GM21515 (cell line): ENCODE results near the gene IFNAR2.
"Not testable (repeated sequence)": the region's sequence is repeated elsewhere in the genome, so short reads cannot be mapped to it uniquely, and the experiment has no call there.

Experiments
- ATAC-seq: cut with Tn5 transposase; IDR thresholded peaks from one replicate; pipeline ENCODE4 v1.9.1; 2021; ENCODE audit not compliant: unreplicated experiment

IFNAR2 gene

DNA sequence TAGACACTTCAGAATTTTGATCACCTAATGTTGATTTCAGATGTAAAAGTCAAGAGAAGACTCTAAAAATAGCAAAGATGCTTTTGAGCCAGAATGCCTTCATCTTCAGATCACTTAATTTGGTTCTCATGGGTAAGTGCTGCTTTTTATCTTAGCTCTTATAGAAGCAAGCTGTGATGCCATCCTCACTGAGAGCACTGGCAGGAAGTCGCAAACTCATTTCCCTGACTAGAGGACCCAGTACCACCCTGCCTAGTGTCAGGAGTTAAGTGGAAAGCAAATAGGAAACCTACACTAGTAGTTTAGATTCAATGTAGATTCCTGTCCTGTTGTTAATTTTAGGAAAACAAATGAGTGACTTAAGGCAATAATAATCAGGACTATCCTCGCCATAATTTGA, 12.1 kb downstream of the IFNAR2 start:
- no peak for ATAC-seq

DNA sequence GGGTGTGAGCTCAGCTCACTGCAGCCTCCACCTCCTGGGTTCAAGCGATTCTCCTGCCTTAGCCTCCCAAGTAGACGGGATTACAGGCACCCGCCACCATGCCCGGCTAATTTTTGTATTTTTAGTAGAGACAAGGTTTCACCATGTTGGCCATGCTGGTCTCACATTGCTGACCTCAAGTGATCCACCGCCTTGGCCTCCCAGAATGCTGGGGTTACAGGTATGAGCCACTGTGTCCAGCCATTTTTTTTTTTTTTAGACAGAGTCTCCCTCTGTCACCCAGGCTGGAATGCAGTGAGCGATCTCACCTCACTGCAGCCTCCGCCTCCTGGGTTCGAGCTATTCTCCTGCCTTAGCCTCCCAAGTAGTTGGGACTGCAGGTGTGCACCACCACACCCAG, 13.1 kb downstream of the IFNAR2 start:
- not testable (repeated sequence) for ATAC-seq

DNA sequence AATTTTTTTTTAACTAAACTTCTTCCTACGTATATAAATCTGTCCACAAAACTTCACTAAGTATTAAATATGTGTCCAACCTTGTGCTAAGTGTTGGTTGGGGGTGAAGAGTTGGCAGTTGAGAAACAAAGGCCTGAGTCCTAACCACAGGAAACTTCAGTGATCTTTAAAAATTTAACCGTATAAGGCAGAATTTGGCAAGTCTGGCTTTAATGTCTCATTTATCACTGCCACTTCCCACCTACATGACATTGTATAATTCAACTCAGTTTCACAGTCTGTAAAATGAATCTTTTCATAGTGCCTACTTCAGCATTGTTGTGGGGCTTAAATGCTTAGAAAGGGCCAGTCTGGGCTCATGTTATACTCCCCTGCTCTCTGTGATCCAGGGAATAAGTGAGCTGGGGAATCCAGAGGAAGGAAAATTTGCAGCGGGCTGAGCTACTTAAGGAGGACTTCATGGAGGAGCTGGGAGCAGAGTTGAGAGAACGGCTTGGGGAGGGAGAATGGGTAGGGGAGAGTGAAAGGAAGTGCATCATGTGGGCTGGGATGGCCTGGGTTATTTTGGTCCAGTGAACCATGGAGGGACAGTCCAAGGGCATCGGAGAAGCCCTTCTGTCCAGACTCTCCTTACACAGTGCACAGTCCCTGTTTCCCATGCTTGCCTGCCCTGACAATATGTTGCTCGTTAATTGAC, 14.5 kb downstream of the IFNAR2 start:
- no peak for ATAC-seq

DNA sequence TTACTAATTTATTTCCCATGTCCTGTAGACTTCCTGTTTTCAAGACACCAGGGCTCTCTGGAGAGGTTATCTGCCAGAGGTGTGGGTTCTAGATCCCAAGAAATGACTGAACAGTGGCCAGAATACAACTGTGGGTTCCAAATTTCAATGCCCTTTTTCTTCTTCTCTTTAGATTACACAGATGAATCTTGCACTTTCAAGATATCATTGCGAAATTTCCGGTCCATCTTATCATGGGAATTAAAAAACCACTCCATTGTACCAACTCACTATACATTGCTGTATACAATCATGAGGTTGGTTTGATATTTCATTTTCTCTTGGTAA, 15.0 kb downstream of the IFNAR2 start:
- ATAC-seq = no peak

DNA sequence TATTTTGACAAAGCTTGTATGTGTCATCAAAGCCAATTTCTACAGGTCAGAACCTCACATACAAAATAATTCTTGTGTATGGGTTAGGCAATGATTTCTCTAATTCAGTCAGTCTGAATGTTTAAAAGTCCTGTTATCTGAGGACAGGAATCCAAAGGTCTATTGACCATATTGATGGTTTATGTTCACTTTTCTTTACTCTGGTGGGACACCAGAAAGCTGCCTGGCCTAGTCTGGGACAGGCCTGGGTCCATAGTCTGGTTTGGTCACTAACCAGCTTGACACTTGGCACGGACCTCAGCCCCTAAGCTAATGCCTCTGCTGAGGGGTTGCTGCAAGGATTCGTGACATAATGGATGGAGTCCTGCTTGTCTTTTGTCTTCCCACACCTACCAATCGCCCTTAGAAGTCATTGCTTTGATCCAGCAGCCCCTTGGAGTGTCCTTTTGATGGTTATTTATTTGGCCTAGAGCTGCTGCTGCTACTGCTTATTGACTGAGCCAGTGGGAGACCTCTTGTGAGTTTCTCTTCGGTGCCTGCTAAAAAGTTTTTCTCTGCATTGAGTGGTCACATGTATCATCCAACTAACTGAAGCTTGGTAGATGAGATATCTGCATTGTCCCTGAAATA, 15.7 kb downstream of the IFNAR2 start:
- ATAC-seq = no peak

DNA sequence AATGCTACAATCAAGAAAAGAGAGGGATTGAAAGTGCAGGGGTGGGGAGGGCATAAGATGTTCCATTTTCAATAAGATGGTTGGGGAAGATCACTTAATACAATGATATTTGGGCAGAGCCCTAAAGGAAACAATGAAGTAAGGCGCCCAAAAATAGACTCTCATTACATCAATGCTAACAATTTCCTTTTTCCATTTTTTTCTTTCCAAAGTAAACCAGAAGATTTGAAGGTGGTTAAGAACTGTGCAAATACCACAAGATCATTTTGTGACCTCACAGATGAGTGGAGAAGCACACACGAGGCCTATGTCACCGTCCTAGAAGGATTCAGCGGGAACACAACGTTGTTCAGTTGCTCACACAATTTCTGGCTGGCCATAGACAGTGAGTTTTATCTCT, 16.8 kb downstream of the IFNAR2 start:
- no peak for ATAC-seq

DNA sequence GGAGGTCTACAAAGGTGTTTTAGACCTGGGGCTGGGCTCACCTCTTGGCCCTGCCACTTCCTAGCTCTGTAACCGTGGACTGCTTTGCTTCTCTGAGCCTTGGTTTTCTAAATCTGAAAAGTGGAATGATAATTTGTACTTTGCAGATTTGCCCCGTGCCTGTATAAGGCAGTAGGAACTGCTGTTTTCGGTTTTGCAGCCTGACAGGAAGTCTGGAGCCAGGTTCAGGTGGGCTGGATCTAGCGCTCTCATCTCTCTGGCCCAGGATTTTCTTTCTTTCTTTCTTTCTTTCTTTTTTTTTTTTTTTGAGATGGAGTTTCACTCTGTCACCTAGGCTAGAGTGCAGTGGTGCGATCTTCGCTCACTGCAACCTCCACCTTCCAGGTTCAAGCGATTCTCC, 17.2 kb downstream of the IFNAR2 start:
- no peak for ATAC-seq

DNA sequence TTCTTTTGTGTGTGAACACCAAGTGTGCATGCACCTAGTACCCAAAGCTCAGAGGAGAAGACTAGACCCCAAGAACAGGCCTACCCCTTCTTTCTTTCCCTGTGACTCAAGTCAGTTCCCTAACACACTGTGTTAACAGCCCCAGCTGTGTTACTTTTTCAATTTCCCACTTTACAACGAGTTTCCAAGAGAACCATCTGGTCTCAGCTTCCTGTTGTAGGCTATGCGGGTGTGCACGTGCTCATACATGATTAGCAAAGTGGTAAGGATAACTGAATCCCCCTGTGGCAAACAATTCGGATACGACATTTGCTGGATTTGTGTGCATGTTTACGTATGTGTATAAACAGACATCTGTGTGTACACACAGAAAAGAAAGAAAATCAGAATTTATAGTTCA, 17.9 kb downstream of the IFNAR2 start:
- ATAC-seq = no peak

DNA sequence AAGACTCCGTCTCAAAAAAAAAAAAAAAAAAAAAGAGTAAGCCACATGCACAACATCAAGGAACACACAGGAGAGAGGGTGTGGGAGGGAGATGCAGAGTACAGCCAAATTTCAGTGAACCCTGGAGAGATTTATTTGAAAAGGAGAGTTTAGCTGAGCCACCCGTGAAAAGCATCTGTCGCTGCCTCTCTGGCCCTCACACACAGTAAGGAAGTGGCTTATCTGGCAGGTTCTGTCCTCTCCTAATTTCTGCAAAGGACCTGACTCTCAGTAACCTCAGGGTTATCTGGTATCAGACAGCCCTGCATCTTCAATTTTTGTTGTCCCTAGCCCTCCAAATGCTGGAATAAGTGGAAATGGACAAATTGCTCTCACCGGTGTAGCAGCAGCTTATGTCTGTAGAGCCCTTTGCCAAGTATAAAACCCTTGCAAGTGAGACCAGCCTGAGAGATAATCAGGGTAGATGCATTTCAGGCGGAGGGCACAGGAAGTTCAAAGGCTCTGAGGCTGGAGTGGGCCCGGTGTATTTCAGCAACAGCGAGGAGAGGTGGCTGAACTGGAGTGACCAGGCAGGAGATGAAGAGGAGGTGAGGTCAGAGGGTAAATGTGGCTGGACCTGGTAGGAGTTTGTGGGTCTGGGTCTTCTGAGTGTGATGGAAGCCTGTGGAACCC, 19.7 kb downstream of the IFNAR2 start:
- no peak for ATAC-seq

DNA sequence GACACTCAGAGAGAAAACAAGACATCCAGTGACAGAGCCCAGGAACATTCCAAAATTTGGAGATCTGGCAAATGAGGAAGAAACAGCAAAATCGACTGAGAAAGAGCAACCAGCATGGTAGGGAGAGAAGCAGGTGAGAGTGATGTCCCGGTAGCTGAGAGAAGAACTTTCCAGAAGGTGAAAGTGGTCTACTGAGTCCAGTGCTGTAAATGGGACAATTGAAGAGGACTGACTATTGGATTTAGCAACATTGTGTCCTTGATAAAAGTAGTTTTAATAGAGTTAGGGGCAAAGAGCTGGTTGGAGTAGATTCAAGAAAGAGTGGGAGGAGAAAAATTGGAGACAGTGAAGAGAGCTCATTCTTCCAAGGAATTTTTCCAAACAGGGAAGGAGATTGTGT, 21.4 kb downstream of the IFNAR2 start:
- ATAC-seq = no peak

DNA sequence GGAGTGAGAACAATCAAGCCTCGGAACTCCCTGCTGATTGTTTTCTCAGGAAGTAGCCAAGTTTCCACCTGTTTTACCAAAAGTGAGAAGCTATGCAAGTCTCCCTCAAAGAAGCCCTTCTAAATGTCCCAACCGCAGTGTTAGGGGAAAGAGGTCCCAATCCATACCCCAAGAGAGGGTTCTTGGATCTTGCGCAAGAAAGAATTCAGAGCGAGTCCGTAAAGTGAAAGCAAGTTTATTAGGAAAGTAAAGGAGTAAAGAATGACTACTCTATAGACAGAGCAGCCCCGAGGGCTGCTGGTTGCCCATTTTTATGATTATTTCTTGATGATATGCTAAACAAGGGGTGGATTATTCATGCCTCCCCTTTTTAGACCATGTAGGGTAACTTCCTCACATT, 23.6 kb downstream of the IFNAR2 start:
- not testable (repeated sequence) for ATAC-seq

DNA sequence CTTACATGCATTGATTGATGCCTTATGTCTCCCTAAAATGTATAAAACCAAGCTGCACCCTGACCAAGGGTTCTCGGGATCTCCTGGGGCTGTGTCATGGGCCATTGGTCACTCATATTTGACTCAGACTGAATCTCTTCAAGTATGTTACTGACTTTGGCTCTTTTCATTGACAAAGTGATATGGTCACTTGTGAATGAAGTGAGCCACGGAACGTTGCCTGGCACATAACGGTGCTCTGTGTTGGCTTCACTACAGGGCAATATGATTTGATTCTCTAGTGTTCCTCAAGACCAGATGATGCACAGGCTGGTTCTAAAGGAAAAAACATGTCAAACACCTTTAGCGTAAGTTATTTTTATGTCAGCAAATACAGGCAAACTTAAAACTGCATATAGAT, 25.0 kb downstream of the IFNAR2 start:
- ATAC-seq = no peak

DNA sequence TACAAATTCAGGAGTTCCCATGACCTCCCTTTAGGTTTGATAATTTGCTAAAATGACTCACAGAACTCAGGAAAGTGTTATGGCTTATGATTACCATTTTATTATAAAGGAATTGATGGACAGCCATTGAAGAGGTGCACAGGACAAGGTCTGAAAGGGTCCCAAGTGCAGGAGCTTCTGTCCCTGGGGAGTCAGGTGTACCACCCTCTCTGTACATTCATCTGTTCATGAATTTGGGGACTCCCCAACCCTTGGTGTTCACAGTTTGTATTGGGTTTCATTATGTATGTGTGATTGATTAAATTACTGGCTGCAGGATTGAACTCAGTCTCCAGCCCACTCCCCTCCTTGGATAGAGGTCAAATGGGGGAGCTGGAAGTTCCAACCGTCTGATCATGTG, 25.7 kb downstream of the IFNAR2 start:
- ATAC-seq = no peak

DNA sequence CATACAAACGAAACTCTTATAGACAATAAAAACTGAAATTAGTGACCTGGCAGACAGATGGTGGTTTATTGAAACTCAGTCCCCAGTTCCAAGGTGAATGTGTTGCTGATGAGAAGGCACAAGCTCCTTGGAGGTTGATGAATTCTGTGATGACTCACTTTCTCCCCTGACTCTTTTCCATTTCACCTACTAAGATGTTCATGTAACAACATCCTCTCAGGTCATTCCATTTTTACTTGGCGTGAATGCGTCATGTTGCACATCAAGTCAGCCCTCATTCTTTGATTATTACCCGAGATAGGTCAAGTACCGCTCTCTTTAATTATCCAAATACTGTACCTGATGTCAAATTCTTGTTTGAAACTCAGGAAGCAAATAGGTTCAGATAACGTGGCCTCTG, 26.3 kb downstream of the IFNAR2 start:
- ATAC-seq = no peak

DNA sequence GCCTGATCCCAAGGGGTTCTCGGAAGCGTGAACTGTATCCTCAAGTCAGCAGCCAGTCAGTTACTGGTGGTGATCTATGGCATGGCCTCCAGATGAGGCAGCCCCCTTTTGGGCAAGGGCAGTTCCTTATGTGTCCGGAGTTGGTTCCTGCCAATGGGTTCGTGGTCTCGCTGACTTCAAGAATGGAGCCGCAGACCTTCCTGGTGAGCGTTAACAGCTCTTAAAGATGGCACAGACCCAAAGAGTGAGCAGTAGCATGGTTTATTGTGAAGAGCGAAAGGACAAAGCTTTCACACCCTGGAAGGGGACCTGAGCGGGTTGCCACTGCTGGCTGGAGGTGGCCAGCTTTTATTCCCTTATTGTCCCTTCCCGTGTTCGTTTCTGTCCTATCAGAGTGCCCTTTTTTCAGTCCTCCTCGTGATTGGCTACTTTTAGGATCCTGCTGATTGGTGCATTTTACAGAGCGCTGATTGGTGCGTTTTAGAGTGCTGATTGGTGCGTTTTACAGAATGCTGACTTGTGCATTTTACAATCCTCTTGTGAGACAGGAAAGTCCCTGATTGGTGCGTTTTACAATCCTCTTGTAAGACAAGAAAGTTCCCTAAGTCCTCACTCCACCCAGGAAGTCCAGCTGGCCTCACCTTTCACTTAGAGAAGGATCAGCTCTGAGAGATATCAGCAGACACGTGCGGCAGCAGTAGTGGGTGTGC, 27.5 kb downstream of the IFNAR2 start:
- ATAC-seq = no peak

DNA sequence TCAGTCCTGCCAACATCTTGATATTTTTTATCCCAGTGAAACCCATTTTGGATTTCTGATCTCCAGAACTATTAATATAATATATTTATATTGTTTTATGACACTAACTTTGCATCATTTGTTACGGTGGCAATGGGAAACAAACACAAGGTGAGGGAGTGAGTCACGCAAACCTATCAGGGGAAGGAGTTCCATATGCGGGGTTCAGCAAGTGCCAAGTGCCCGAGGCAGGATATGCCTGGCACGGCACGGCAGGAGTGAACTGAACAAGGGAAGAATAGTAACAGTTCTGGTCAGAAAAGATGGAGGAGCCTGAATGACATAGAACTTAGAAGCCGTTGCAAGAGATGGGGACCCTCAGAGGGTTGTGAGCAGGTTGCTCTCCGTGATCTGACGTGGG, 28.7 kb downstream of the IFNAR2 start:
- no peak for ATAC-seq

DNA sequence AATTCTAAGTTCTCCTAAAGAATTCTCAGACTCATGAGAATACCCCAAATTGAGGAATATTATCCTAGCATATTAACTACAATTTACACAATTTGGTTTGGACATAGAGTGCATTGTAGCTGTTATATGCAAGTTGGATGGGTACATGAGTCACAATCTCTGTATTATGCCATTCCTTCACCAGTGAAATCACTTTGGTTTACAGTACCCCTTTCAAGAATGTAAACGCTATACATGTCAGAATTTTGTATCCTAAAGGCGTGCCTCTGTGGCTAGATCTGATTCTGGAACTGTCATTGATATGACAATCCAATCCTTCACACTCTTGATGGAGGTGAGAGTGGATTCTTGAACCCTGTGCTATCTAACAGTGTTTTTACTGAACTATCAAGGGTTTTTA, 29.7 kb downstream of the IFNAR2 start:
- no peak for ATAC-seq

DNA sequence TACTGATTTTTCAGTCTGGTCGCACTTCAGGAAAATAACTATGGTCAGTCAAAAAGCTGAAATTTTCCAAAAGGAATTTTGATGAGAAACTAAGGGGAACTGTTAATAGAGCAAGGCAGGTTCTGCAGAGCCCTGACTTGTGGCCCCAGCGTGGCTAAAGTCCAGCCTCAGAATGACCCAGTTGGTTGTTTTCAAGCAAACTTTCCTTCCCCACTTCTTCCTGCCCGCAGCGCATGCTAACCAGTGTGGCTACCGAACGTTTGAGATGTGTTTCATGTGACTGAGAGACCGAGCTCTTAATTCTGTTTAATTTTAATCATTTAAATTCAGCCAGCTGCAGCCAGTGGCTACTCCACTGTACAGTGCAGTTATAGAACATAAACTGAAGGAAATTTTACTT, 30.3 kb downstream of the IFNAR2 start:
- no peak for ATAC-seq

DNA sequence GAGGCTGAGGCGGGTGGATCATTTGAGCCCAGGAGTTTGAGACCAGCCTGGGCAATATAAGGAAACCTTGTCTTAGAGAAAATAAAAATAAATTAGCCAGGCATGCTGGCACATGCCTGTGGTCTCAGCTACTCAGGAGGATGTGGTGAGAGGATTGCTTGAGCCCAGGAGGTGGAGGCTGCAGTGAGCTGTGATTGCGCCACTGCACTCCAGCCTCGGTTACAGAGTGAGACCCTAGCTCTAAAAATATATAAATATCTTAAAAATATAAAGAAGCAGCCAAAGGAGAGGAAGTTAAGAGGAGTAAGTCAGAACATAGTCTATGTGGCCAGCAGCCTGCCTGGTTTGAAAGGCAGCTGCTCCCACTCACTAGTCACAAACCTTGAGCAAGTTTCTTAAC, 31.9 kb downstream of the IFNAR2 start:
- ATAC-seq = no peak

DNA sequence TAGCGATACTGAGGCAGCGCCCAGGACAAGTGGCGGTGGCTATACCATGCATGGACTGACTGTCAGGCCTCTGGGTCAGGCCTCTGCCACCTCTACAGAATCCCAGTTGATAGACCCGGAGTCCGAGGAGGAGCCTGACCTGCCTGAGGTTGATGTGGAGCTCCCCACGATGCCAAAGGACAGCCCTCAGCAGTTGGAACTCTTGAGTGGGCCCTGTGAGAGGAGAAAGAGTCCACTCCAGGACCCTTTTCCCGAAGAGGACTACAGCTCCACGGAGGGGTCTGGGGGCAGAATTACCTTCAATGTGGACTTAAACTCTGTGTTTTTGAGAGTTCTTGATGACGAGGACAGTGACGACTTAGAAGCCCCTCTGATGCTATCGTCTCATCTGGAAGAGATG, 33.2 kb downstream of the IFNAR2 start:
- ATAC-seq = no peak

DNA sequence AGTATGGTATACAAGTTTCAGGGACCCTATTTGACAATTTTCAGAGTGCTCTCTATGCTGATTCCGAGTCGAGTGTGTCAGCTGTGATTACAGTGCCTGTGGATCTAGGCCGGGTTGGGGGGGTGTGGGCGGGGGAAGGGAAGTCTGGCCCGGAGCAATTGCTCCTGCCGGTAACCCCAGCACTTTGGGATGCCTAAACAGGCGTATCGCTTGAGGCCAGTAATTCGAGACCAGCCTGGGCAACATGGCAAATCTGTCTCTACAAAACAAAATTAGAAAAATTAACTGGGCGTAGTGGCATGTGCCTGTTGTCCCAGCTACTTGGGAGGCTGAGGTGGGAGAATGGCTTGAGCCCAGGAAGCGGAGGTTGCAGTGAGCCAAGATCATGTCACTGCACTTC, 34.8 kb downstream of the IFNAR2 start:
- no peak for ATAC-seq

DNA sequence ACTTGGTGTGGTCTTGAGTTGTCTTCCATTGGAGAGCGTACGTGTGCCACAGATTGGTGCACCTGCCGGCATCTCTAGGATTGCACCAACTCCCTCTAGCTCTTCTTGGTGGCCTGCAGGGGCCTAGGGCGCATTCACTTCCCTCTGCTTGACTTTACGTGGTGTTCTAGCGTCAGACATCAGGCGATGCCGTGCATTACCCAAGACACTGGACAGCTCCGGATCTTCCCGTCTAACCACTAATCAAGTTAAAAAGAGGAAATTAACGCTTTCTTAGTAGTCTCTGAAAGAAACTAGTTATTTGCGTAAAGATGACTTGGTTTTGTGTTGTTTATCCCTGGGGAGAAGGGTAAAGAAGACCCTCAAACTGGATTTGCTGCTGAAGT, 35.9 kb downstream of the IFNAR2 start:
- ATAC-seq = peak; percentile 26
